Colonic mucosa (tissue), 4 donors: Measurements from ENCODE around the gene PAK4. TPM values are rescaled to one million over a fixed set of nuclear protein-coding genes. Genes with fewer than 3 reads are reported as not detected.

Experiments
- DNase-seq: peaks from one replicate; pipeline ENCODE4 v3.0.0-alpha.2; 2020
- H3K27ac ChIP-seq: fragments of 200-600 bp; one replicate; pipeline ENCODE4 v1.8.0; 2021
- H3K27me3 ChIP-seq: fragments of 200-600 bp; one replicate; pipeline ENCODE4 v1.8.0; 2021
- H3K36me3 ChIP-seq: fragments of 200-600 bp; one replicate; pipeline ENCODE4 v1.8.0; 2021
- H3K4me1 ChIP-seq: fragments of 200-600 bp; one replicate; pipeline ENCODE4 v1.8.0; 2021; ENCODE audit warnings: mild to moderate bottlenecking
- H3K4me3 ChIP-seq: fragments of 200-600 bp; one replicate; pipeline ENCODE4 v1.8.0; 2021
- H3K9ac ChIP-seq, 2 donors: one replicate each; pipeline ENCODE4 v1.7.0; 2013; ENCODE audit warnings: control low read depth in 2 of 2, low read depth in 2 of 2, low read length in 2 of 2
- H3K9me3 ChIP-seq: fragments of 200-600 bp; one replicate; pipeline ENCODE4 v1.8.0; 2021
- CTCF ChIP-seq: fragments of 200-600 bp; IDR thresholded peaks from one replicate; pipeline ENCODE4 v1.8.0; 2022; ENCODE audit warnings: antibody characterized with exemption, mild to moderate bottlenecking
- intact Hi-C: fragments of 100-400 bp; cut with DNase I; formaldehyde crosslinking; loops from one replicate; pipeline ENCODE4 v1.14.1; 2022
- total RNA-seq, 2 donors: library from RNA; stranded (reverse); fragmentation: NEBNext Ultra II Directional in 1 of 2; extraction: Animal tissue kit (Norgen Biotek cat#: 25700) in 1 of 2; gene quantifications; one replicate each; pipeline ENCODE4 v1.2.1, GENCODE V29; 2021
- donor health status: healthy.
- donor health status: DM: no; HTN: no; CAD: no.
- donor health status: DM: no; HTN: no; CAD: no.

PAK4 gene
- total RNA-seq, 2 donors from 2014 or later = 85.5 to 127 TPM

- intact Hi-C loops = no loop called here
- Histone ChIP-seq H3K27ac (no peak overlapping the region), H3K36me3 (no peaks in the 10 kb centered on the region), H3K4me3 (no peak overlapping the region), H3K27me3 (no peaks in the 10 kb centered on the region), H3K9ac (peak overlapping the region in 1 of 2 donors; percentile 23), H3K9me3 (no peaks in the 10 kb centered on the region), H3K4me1 (peaks cover 34% of the 10 kb centered on the region)
- no peak for DNase-seq
- TF ChIP-seq CTCF = no peak
Observed at GRCh38 chr19:39132344-39132969, 6.9 kb downstream of the PAK4 start.

GRCh38 chr19:39133431-39134270 is 8.1 kb downstream of the PAK4 start:
- Histone ChIP-seq H3K27me3 (no peaks in the 10 kb centered on the region), H3K36me3 (no peaks in the 10 kb centered on the region), H3K4me1 (peaks cover 23% of the 10 kb centered on the region), H3K9ac (peak overlapping the region in 1 of 2 donors; percentile 49), H3K4me3 (no peak overlapping the region), H3K9me3 (no peaks in the 10 kb centered on the region), H3K27ac (no peak overlapping the region)
- TF ChIP-seq CTCF = no peak
- DNase-seq = peak; percentile 59
- intact Hi-C loops = no loop called here

GRCh38 chr19:39135701-39136100 is 10.1 kb downstream of the PAK4 start:
- H3K9ac ChIP-seq = no peak overlapping the region
- H3K36me3 ChIP-seq = no peaks in the 10 kb centered on the region
- H3K4me3 ChIP-seq = no peak overlapping the region
- no peaks in the 10 kb centered on the region for H3K9me3 ChIP-seq
- peaks cover 18% of the 10 kb centered on the region for H3K4me1 ChIP-seq
- TF ChIP-seq CTCF = no peak
- H3K27ac ChIP-seq = no peak overlapping the region
- H3K27me3 ChIP-seq = no peaks in the 10 kb centered on the region
- intact Hi-C loops = no loop called here
- DNase-seq = no peak

- Histone ChIP-seq H3K27me3 (no peaks in the 10 kb centered on the region), H3K4me3 (no peak overlapping the region), H3K4me1 (peaks cover 18% of the 10 kb centered on the region), H3K27ac (peak overlapping the region; percentile 57), H3K36me3 (no peaks in the 10 kb centered on the region), H3K9me3 (no peaks in the 10 kb centered on the region), H3K9ac (peak overlapping the region in 1 of 2 donors; percentile 19)
- peak; percentile 91 for DNase-seq
- no peak for TF ChIP-seq CTCF
- intact Hi-C loops = no loop called here
Observed at GRCh38 chr19:39136225-39136940, 10.8 kb downstream of the PAK4 start.

GRCh38 chr19:39137131-39137530 is 11.5 kb downstream of the PAK4 start:
- Histone ChIP-seq H3K27me3 (no peaks in the 10 kb centered on the region), H3K27ac (peak overlapping the region; percentile 57), H3K4me3 (no peak overlapping the region), H3K9me3 (no peaks in the 10 kb centered on the region), H3K36me3 (no peaks in the 10 kb centered on the region), H3K4me1 (peaks cover 18% of the 10 kb centered on the region), H3K9ac (no peak overlapping the region)
- no peak for TF ChIP-seq CTCF
- intact Hi-C loops = no loop called here
- DNase-seq = no peak
